Mucosa of descending colon (tissue), 3 donors: ENCODE measurements around the gene PCDHGA1. TPM values are rescaled to one million over a fixed set of nuclear protein-coding genes. Genes with fewer than 3 reads are reported as not detected.

Experiments
- ATAC-seq: fragments of 200-7000 bp; cut with Tn5 transposase; one replicate; pipeline ENCODE4 v1.9.1; 2020; ENCODE audit warnings: mild to moderate bottlenecking, moderate library complexity
- DNase-seq, 3 donors: peaks; one replicate each; pipeline ENCODE4 v3.0.0-alpha.2; 2020
- H3K36me3 ChIP-seq: fragments of 200-600 bp; one replicate; pipeline ENCODE4 v1.8.0; 2021; ENCODE audit warnings: low read depth, mild to moderate bottlenecking
- H3K4me1 ChIP-seq: fragments of 200-600 bp; one replicate; pipeline ENCODE4 v1.8.0; 2021; ENCODE audit warnings: low read depth, mild to moderate bottlenecking
- H3K4me3 ChIP-seq: fragments of 200-600 bp; one replicate; pipeline ENCODE4 v1.8.0; 2021; ENCODE audit warnings: mild to moderate bottlenecking
- H3K9me3 ChIP-seq: fragments of 200-600 bp; one replicate; pipeline ENCODE4 v1.8.0; 2021; ENCODE audit warnings: mild to moderate bottlenecking
- CTCF ChIP-seq: fragments of 200-600 bp; IDR thresholded peaks from one replicate; pipeline ENCODE4 v1.8.0; 2022; ENCODE audit warnings: antibody characterized with exemption, mild to moderate bottlenecking
- intact Hi-C, 2 donors: fragments of 100-400 bp; cut with DNase I in 1 of 2; cut with micrococcal nuclease in 1 of 2; formaldehyde crosslinking; loops; one replicate each; pipeline versions ENCODE4 v1.11.0 to v1.11.1; 2022; cut with DNase I, micrococcal nuclease
- total RNA-seq, 3 donors: library from RNA; stranded (reverse); fragmentation: NEBNext Ultra II Directional in 2 of 3; extraction: Animal tissue kit (Norgen Biotek cat#: 25700) in 2 of 3; gene quantifications; one replicate each; pipeline versions ENCODE4 v1.2.1 to v1.2.4, GENCODE V29; 2021 to 2023
- donor health status: DM: no; HTN: no; CAD: no; lungs with moderate emphysema.
- donor health status: DM: no; HTN: no; CAD: no.
- donor health status: DM: no; HTN: yes; CAD: no.

The PCDHGA1 gene
- total RNA-seq, 3 donors from 2014 or later: 0.35 to 1.6 (median 0.43) TPM

- DNase-seq (peak in 1 of 3 donors; percentile 61), ATAC-seq (peak; percentile 29)
- H3K4me3 ChIP-seq: no peak overlapping the region
- no peaks in the 10 kb centered on the region for H3K4me1 ChIP-seq
- no peaks in the 10 kb centered on the region for H3K36me3 ChIP-seq
- intact Hi-C loops: no loop called here
- no peaks in the 10 kb centered on the region for H3K9me3 ChIP-seq
- no peak for TF ChIP-seq CTCF
Measured at GRCh38 chr5:141507387-141508091, 177.2 kb downstream of the PCDHGA1 start.

GRCh38 chr5:141508440-141508797 lies 178.1 kb downstream of the PCDHGA1 start:
- Histone ChIP-seq H3K4me3 (no peak overlapping the region), H3K9me3 (no peaks in the 10 kb centered on the region), H3K4me1 (peaks cover 5% of the 10 kb centered on the region), H3K36me3 (no peaks in the 10 kb centered on the region)
- no peak for ATAC-seq
- DNase-seq: no peak
- intact Hi-C loops: no loop called here
- no peak for TF ChIP-seq CTCF

DNA sequence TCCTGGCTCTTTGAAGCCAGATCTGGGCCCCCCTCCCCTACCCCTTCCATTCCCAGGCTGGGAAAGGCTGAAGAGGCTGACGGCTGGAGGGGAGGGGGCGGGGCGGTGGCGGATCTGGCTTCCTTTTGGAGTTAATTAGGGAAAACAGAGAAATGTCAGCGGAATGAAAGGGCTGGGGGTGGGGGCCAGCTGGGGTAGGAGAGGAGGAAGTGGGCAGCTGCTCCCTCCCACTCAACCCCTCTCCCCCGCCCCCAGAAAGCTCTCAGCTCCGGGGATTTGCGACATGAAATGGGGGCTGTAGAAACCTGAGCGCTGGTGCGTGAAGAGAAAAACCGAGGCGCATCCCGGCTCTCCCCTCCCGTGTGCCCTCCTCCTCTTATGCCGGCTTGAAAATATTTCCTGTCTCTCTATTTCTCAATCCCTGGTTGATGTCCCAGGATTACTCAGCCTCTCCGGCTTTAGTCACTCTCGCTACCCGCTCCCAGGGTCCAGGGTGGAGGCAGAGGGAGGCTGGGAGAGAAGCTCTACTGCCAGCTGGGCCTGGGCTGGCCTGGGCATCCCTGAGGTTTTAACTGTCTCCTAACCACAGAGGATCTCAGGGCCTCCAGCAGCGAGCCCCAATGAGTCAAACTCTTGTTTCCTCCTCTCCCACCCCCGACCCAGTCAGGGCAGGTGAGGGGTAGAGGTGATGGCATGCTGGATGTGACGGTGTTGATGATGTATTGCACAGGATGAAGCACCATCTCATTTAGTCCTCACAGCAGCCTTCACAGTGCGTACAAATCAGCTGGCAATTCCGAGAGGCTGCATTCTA lies 178.7 kb downstream of the PCDHGA1 start:
- ATAC-seq (peak; percentile 13), DNase-seq (peak in 2 of 3 donors; percentile 24 to 64)
- Histone ChIP-seq H3K36me3 (no peaks in the 10 kb centered on the region), H3K4me3 (no peak overlapping the region), H3K9me3 (no peaks in the 10 kb centered on the region), H3K4me1 (peaks cover 9% of the 10 kb centered on the region)
- intact Hi-C loops: no loop called here
- TF ChIP-seq CTCF: no peak

- no peak for TF ChIP-seq CTCF
- intact Hi-C loops: no loop called here
- ATAC-seq (no peak), DNase-seq (no peak)
- peaks cover 15% of the 10 kb centered on the region for H3K4me1 ChIP-seq
- no peaks in the 10 kb centered on the region for H3K9me3 ChIP-seq
- no peaks in the 10 kb centered on the region for H3K36me3 ChIP-seq
- H3K4me3 ChIP-seq: no peak overlapping the region
Measured at GRCh38 chr5:141510160-141510559, 179.8 kb downstream of the PCDHGA1 start.

DNA sequence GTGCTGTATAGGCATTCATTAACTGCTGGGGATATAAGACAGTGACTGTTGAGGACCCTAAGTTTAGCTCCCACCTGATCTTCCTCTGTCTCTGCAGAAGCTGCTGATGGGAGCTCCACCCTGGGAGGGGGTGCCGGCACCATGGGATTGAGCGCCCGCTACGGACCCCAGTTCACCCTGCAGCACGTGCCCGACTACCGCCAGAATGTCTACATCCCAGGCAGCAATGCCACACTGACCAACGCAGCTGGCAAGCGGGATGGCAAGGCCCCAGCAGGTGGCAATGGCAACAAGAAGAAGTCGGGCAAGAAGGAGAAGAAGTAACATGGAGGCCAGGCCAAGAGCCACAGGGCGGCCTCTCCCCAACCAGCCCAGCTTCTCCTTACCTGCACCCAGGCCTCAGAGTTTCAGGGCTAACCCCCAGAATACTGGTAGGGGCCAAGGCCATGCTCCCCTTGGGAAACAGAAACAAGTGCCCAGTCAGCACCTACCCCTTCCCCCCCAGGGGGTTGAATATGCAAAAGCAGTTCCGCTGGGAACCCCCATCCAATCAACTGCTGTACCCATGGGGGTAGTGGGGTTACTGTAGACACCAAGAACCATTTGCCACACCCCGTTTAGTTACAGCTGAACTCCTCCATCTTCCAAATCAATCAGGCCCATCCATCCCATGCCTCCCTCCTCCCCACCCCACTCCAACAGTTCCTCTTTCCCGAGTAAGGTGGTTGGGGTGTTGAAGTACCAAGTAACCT lies 180.7 kb downstream of the PCDHGA1 start:
- intact Hi-C loops: no loop called here

More for the DNA sequence above, 180.7 kb downstream of the PCDHGA1 start:
- Histone ChIP-seq H3K4me1 (peaks cover 15% of the 10 kb centered on the region), H3K36me3 (no peaks in the 10 kb centered on the region), H3K4me3 (no peak overlapping the region), H3K9me3 (no peaks in the 10 kb centered on the region)
- DNase-seq (no peak), ATAC-seq (no peak)
- TF ChIP-seq CTCF: no peak
